D721Med (cell line): ENCODE results near the gene CHST11.

ENCODE experiments used
- DNase-seq: peaks from one replicate; pipeline ENCODE4 v3.0.0; 2011; ENCODE audit warnings: low spot score; ENCODE audit not compliant: insufficient read length
- FAIRE-seq: peaks from 2 replicates; lab custom pipeline; 2011; peaks lifted over from hg19 to GRCh38; lab: Jason Lieb, UNC
- CTCF ChIP-seq: IDR thresholded peaks from 2 replicates; pipeline ENCODE4 v1.5.1; 2012; ENCODE audit warnings: mild to moderate bottlenecking, control low read depth; ENCODE audit not compliant: insufficient read depth; ENCODE audit errors: missing control alignments

Gene CHST11

GRCh38 chr12:104603545-104603973, 146.8 kb downstream of the CHST11 start:
- no peak for FAIRE-seq
- no peak for DNase-seq
- no peak for TF ChIP-seq CTCF

- DNase-seq = no peak
- no peak for TF ChIP-seq CTCF
- FAIRE-seq = no peak
These were observed 147.6 kb downstream of the CHST11 start for GRCh38 chr12:104604070-104604994.

- TF ChIP-seq CTCF = no peak
- no peak for DNase-seq
- FAIRE-seq = no peak
These were observed 148.4 kb downstream of the CHST11 start for GRCh38 chr12:104604995-104605675.

GRCh38 chr12:104605685-104606084, 148.9 kb downstream of the CHST11 start:
- TF ChIP-seq CTCF = no peak
- DNase-seq (no peak), FAIRE-seq (no peak)

DNA sequence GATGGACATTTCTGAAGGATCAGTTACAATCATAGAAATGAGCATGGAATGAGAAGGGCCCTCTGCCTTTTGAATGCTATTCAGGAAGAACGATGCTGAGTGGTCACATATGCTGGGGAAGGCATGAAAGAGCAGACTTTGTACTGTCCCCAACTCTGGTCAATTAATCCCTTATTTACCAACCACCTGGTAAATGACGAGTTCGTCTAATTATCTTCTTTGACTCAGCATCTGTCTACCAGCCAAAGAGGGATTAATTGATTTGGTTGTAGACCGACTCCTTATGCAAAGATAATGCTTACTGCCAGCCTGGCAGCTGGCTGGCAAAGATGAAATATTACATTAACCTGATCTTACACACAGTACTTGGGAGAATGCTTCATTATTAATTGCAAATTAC, 152.2 kb downstream of the CHST11 start:
- TF ChIP-seq CTCF = no peak

DNA sequence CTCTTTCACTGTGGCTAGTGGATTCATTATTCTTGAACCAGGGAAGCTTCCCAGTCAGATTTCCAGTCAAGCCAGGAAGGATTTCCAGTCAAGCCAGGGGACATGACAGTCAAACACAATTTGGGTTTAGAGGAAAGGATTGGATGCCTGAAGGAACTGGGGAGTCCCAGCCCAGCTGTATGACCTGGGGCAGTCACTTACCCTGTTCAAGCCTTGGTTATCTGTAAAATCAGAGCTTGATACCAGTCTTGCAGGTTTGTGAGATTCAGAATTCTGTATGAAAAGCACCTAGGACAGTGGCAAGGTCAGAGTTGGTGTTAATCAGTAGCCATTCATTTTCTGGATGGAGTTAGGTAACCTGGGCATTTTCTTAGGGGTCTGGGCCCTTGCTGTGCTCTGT, 152.7 kb downstream of the CHST11 start:
- no peak for TF ChIP-seq CTCF
- DNase-seq (no peak), FAIRE-seq (no peak)

More for the DNA sequence above, 152.2 kb downstream of the CHST11 start:
- FAIRE-seq = peak; percentile 88
- peak; percentile 49 for DNase-seq
